Progenitor cell of endocrine pancreas (in vitro differentiated cells): ENCODE results near the gene UCP3. TPM values are rescaled to one million over a fixed set of nuclear protein-coding genes. Genes with fewer than 3 reads are reported as not detected.

Experiments used
- DNase-seq: peaks from one replicate; pipeline ENCODE4 v3.0.0; 2021; ENCODE audit warnings: low spot score; ENCODE audit not compliant: unreplicated experiment
- H3K27ac Mint-ChIP-seq: 2 replicates; pipeline ENCODE4 v1.8.0; 2021; ENCODE audit warnings: mild to moderate bottlenecking, moderate library complexity, mixed read lengths
- H3K27me3 Mint-ChIP-seq: 2 replicates; pipeline ENCODE4 v1.8.0; 2021; ENCODE audit warnings: mixed read lengths
- H3K36me3 Mint-ChIP-seq: 2 replicates; pipeline ENCODE4 v1.8.0; 2022; ENCODE audit warnings: mixed read lengths; ENCODE audit not compliant: insufficient read depth
- H3K4me1 Mint-ChIP-seq: 2 replicates; pipeline ENCODE4 v1.8.0; 2021; ENCODE audit warnings: low read depth, mixed read lengths
- H3K4me3 Mint-ChIP-seq: 2 replicates; pipeline ENCODE4 v1.8.0; 2021; ENCODE audit warnings: low read depth, mild to moderate bottlenecking, moderate library complexity, mixed read lengths
- H3K9me3 Mint-ChIP-seq: 2 replicates; pipeline ENCODE4 v1.8.0; 2021; ENCODE audit warnings: low read depth, mixed read lengths
- CTCF ChIP-seq: fragments of 200-600 bp; sonication (generic); IDR thresholded peaks from one replicate; pipeline ENCODE4 v1.5.0; 2021; ENCODE audit warnings: antibody characterized with exemption, mild to moderate bottlenecking; ENCODE audit not compliant: unreplicated experiment
- total RNA-seq: library from RNA; stranded (reverse); gene quantifications from 2 replicates; pipeline ENCODE4 v1.2.1, GENCODE V29; 2021

UCP3 gene
- total RNA-seq, 1 donor from 2014 or later, result 4.3 TPM

- H3K4me3 Mint-ChIP-seq, result no peak overlapping the region
- DNase-seq, result no peak
- no peak for TF ChIP-seq CTCF
- H3K4me1 Mint-ChIP-seq, result no peaks in the 10 kb centered on the region
- peaks cover 8% of the 10 kb centered on the region for H3K36me3 Mint-ChIP-seq
- no peak overlapping the region for H3K27ac Mint-ChIP-seq
- no peaks in the 10 kb centered on the region for H3K27me3 Mint-ChIP-seq
- H3K9me3 Mint-ChIP-seq, result no peaks in the 10 kb centered on the region
Observed at GRCh38 chr11:74033046-74033445, 24.2 kb upstream of the UCP3 start.

- Mint-ChIP-seq H3K9me3 (no peaks in the 10 kb centered on the region), H3K4me1 (no peaks in the 10 kb centered on the region), H3K36me3 (peaks cover 9% of the 10 kb centered on the region), H3K4me3 (no peak overlapping the region), H3K27me3 (no peaks in the 10 kb centered on the region), H3K27ac (no peak overlapping the region)
- no peak for DNase-seq
- no peak for TF ChIP-seq CTCF
Observed at GRCh38 chr11:74030723-74031676, 22.1 kb upstream of the UCP3 start.

GRCh38 chr11:74025467-74026166, 16.7 kb upstream of the UCP3 start:
- Mint-ChIP-seq H3K27me3 (no peaks in the 10 kb centered on the region), H3K36me3 (peaks cover 17% of the 10 kb centered on the region), H3K27ac (no peak overlapping the region), H3K4me1 (peaks cover 4% of the 10 kb centered on the region), H3K4me3 (no peak overlapping the region), H3K9me3 (no peaks in the 10 kb centered on the region)
- DNase-seq, result no peak
- TF ChIP-seq CTCF, result no peak

- no peak for DNase-seq
- Mint-ChIP-seq H3K27me3 (no peaks in the 10 kb centered on the region), H3K27ac (no peak overlapping the region), H3K4me3 (no peak overlapping the region), H3K4me1 (peaks cover 6% of the 10 kb centered on the region), H3K36me3 (peaks cover 17% of the 10 kb centered on the region), H3K9me3 (no peaks in the 10 kb centered on the region)
- no peak for TF ChIP-seq CTCF
Observed at GRCh38 chr11:74024261-74025029, 15.6 kb upstream of the UCP3 start.

- Mint-ChIP-seq H3K27me3 (no peaks in the 10 kb centered on the region), H3K4me1 (peaks cover 9% of the 10 kb centered on the region), H3K27ac (peak overlapping the region; percentile 12), H3K4me3 (no peak overlapping the region), H3K36me3 (peaks cover 14% of the 10 kb centered on the region), H3K9me3 (no peaks in the 10 kb centered on the region)
- no peak for TF ChIP-seq CTCF
- no peak for DNase-seq
Observed at GRCh38 chr11:74023276-74023675, 14.4 kb upstream of the UCP3 start.
